Adrenal gland (tissue), 5 donors: Measurements from ENCODE around the gene C1QTNF5.

ENCODE experiments used
- POLR2A ChIP-seq, 2 donors: fragments of 450-650 bp; IDR thresholded peaks; one replicate each; pipeline ENCODE4 v1.6.1; 2017; ENCODE audit warnings: antibody characterized with exemption in 2 of 2, mild to moderate bottlenecking in 2 of 2, moderate library complexity in 1 of 2
- TF ChIP-seq, protein P1 (sequence below), 6 experiments: fragments of 450-650 bp in 4 of 6; fragments of 200-600 bp in 2 of 6; sonication (generic) in 1 of 6; IDR thresholded peaks; 1 replicate in 5 of 6; 2 replicates in 1 of 6; pipeline versions ENCODE4 v1.5.1 to v1.8.0; 2016 to 2021; ENCODE audit warnings: antibody characterized with exemption in 6 of 6, mild to moderate bottlenecking in 2 of 6, moderate library complexity in 1 of 6
- donor health status: DM: no; HTN: no; CAD: no.

DNA sequence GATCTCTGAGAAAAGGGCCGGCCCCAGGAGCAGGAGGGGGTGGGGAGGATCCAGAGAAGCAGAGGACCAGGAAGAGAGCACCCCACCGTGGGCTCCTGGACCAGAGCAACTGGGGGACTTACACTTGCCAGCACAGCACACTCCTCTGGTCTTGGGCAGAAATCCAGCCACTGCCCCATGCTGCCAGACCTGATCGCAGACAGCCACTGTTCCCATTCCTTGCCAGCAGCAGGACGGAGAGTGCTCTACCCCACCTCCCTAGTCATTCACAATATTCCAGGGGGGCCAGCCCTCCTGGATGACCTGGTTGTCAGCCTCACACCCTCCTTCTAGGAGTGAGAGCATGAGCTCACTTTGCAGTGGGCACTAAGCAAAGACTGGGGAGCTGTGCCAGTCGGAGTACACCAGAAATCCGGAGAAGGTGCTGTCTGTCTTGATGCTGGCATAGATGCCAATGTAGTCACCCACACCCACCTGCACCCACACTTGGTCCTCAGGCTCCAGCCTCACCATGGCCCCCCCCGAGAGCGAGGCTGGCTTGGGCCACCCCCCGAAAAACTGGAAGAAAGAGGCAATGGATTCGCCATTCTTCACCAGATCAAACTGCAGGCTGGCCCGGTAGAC lies 1.6 kb downstream of the C1QTNF5 start:
- TF ChIP-seq, protein P1, sequence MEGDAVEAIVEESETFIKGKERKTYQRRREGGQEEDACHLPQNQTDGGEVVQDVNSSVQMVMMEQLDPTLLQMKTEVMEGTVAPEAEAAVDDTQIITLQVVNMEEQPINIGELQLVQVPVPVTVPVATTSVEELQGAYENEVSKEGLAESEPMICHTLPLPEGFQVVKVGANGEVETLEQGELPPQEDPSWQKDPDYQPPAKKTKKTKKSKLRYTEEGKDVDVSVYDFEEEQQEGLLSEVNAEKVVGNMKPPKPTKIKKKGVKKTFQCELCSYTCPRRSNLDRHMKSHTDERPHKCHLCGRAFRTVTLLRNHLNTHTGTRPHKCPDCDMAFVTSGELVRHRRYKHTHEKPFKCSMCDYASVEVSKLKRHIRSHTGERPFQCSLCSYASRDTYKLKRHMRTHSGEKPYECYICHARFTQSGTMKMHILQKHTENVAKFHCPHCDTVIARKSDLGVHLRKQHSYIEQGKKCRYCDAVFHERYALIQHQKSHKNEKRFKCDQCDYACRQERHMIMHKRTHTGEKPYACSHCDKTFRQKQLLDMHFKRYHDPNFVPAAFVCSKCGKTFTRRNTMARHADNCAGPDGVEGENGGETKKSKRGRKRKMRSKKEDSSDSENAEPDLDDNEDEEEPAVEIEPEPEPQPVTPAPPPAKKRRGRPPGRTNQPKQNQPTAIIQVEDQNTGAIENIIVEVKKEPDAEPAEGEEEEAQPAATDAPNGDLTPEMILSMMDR (IDR thresholded peaks at IDR 0.05) = no peak
- no peak for TF ChIP-seq POLR2A (IDR thresholded peaks at IDR 0.05)
